Kidney epithelial cell (primary cell): ENCODE data around the gene CALHM6. TPM values are rescaled to one million over a fixed set of nuclear protein-coding genes. Genes with fewer than 3 reads are reported as not detected.
A peak's percentile ranks its signal among the peaks of the same experiment; 100 is the strongest.

ENCODE experiments used
- DNase-seq: peaks from one replicate; pipeline ENCODE4 v3.0.0-alpha.2; 2010; ENCODE audit warnings: low read depth
- H3K27me3 ChIP-seq: 2 replicates; pipeline ENCODE4 v1.6.0; 2011; ENCODE audit warnings: low read length; ENCODE audit not compliant: control insufficient read depth, insufficient read depth
- H3K36me3 ChIP-seq: 2 replicates; pipeline ENCODE4 v1.5.1; 2011; ENCODE audit warnings: low read length; ENCODE audit not compliant: control insufficient read depth, insufficient read depth
- H3K4me3 ChIP-seq: 2 replicates; pipeline ENCODE4 v1.5.1; 2011; ENCODE audit warnings: low read depth, mild to moderate bottlenecking, control low read depth, low read length
- CTCF ChIP-seq: IDR thresholded peaks from 2 replicates; pipeline ENCODE4 v1.5.1; 2011; ENCODE audit warnings: mild to moderate bottlenecking, moderate library complexity, low read length, control low read depth, inconsistent platforms; ENCODE audit not compliant: insufficient read depth, poor library complexity, severe bottlenecking
- total RNA-seq: library from RNA; depleted of rRNA; stranded (reverse); fragments of >200 nt; gene quantifications from 2 replicates; pipeline ENCODE4 v1.2.3, GENCODE V29; 2015

Gene CALHM6
- total RNA-seq, 1 donor from 2014 or later, result 4.8 TPM

- no peaks in the 10 kb centered on the region for H3K36me3 ChIP-seq
- H3K4me3 ChIP-seq, result no peak overlapping the region
- no peak for DNase-seq
- H3K27me3 ChIP-seq, result no peaks in the 10 kb centered on the region
- TF ChIP-seq CTCF, result no peak
Measured at GRCh38 chr6:116445102-116445501, 16.1 kb upstream of the CALHM6 start.

- no peak for DNase-seq
- Histone ChIP-seq H3K4me3 (no peak overlapping the region), H3K27me3 (no peaks in the 10 kb centered on the region), H3K36me3 (no peaks in the 10 kb centered on the region)
- no peak for TF ChIP-seq CTCF
Measured at GRCh38 chr6:116446399-116446798, 14.8 kb upstream of the CALHM6 start.

GRCh38 chr6:116447052-116447451 is 14.1 kb upstream of the CALHM6 start:
- Histone ChIP-seq H3K27me3 (no peaks in the 10 kb centered on the region), H3K36me3 (no peaks in the 10 kb centered on the region), H3K4me3 (no peak overlapping the region)
- DNase-seq, result no peak
- TF ChIP-seq CTCF, result no peak

- H3K36me3 ChIP-seq, result no peaks in the 10 kb centered on the region
- H3K4me3 ChIP-seq, result no peak overlapping the region
- DNase-seq, result peak; percentile 68
- H3K27me3 ChIP-seq, result no peaks in the 10 kb centered on the region
- TF ChIP-seq CTCF, result no peak
Measured at GRCh38 chr6:116447496-116448011, 13.6 kb upstream of the CALHM6 start.

GRCh38 chr6:116449565-116449964 is 11.6 kb upstream of the CALHM6 start:
- no peak for TF ChIP-seq CTCF
- DNase-seq, result no peak
- H3K4me3 ChIP-seq, result no peak overlapping the region
- no peaks in the 10 kb centered on the region for H3K36me3 ChIP-seq
- no peaks in the 10 kb centered on the region for H3K27me3 ChIP-seq

GRCh38 chr6:116450185-116450710 is 10.9 kb upstream of the CALHM6 start:
- Histone ChIP-seq H3K36me3 (no peaks in the 10 kb centered on the region), H3K27me3 (no peaks in the 10 kb centered on the region), H3K4me3 (no peak overlapping the region)
- no peak for TF ChIP-seq CTCF
- DNase-seq, result no peak
